Kidney (tissue), 14 donors: ENCODE data around the gene CPT1B. TPM values are rescaled to one million over a fixed set of nuclear protein-coding genes. Genes with fewer than 3 reads are reported as not detected.

Experiments used
- DNase-seq, 5 donors: peaks; one replicate each; pipeline ENCODE4 v3.0.0-alpha.2; 2013 to 2020
- FAIRE-seq: peaks from 2 replicates; lab custom pipeline; 2012; peaks lifted over from hg19 to GRCh38; lab: Jason Lieb, UNC
- H3K27ac ChIP-seq, 2 donors: one replicate each; pipeline ENCODE4 v1.7.0; 2013; ENCODE audit warnings: low read depth in 2 of 2, low read length in 2 of 2, inconsistent platforms in 1 of 2
- H3K27me3 ChIP-seq: one replicate; pipeline ENCODE4 v1.7.1; 2013; ENCODE audit warnings: low read length, inconsistent platforms; ENCODE audit not compliant: control insufficient read depth, insufficient read depth
- H3K36me3 ChIP-seq, 3 donors: one replicate each; pipeline versions ENCODE4 v1.7.0 to v1.7.1; 2013; ENCODE audit warnings: low read length in 3 of 3, control low read depth in 1 of 3, inconsistent platforms in 1 of 3; ENCODE audit not compliant: insufficient read depth in 3 of 3, control insufficient read depth in 2 of 3
- H3K4me1 ChIP-seq, 3 donors: one replicate each; pipeline versions ENCODE4 v1.7.0 to v1.7.1; 2013; ENCODE audit warnings: low read length in 3 of 3, inconsistent platforms in 1 of 3, low read depth in 1 of 3; ENCODE audit not compliant: control insufficient read depth in 2 of 3, insufficient read depth in 2 of 3
- H3K4me3 ChIP-seq, 3 donors: one replicate each; pipeline versions ENCODE4 v1.7.0 to v1.8.1; 2013; ENCODE audit warnings: low read length in 3 of 3, control low read depth in 1 of 3, inconsistent platforms in 1 of 3
- H3K9ac ChIP-seq, 3 donors: one replicate each; pipeline versions ENCODE4 v1.7.0 to v1.7.1; 2013; ENCODE audit warnings: low read length in 3 of 3, control low read depth in 1 of 3, inconsistent platforms in 1 of 3
- H3K9me3 ChIP-seq, 3 donors: one replicate each; pipeline versions ENCODE4 v1.7.0 to v1.7.1; 2013; ENCODE audit warnings: low read length in 3 of 3, control low read depth in 1 of 3, inconsistent platforms in 1 of 3; ENCODE audit not compliant: control insufficient read depth in 2 of 3, insufficient read depth in 1 of 3
- intact Hi-C: fragments of 100-400 bp; cut with DNase I; formaldehyde crosslinking; loops from one replicate; pipeline ENCODE4 v1.11.1; 2022
- polyA plus RNA-seq: library from polyadenylated mRNA; stranded (reverse); fragments of 350-450 nt; fragmentation: Illumina TruSeq; extraction: RNeasy Lipid Tissue Mini Kit (QIAGEN cat#74804); gene quantifications from one replicate; pipeline ENCODE4 v1.2.3, GENCODE V29; 2014; ENCODE audit warnings: low read depth, low replicate concordance; ENCODE audit not compliant: insufficient read depth
- total RNA-seq: library from RNA; stranded (reverse); fragmentation: NEBNext Ultra II Directional; extraction: Animal tissue kit (Norgen Biotek cat#: 25700); gene quantifications from one replicate; pipeline ENCODE4 v1.2.1, GENCODE V29; 2021
- TF ChIP-seq, protein P1 (sequence below): IDR thresholded peaks from 3 replicates; pipeline ENCODE4 v1.5.1; 2012; ENCODE audit warnings: mild to moderate bottlenecking, moderate library complexity, borderline replicate concordance; ENCODE audit not compliant: insufficient read depth; ENCODE audit errors: extremely low read depth
- donor health status: control.
- donor health status: control.
- donor health status: control.
- donor health status: control.
- donor health status: control.
- donor health status: DM: yes; HTN: yes; CAD: no.
- donor health status: Normal renal cell carcinoma (clear cell type).

CPT1B gene
- total and polyA plus RNA-seq, 2 donors from 2014 or later: 20.6 to 34.3 TPM

DNA sequence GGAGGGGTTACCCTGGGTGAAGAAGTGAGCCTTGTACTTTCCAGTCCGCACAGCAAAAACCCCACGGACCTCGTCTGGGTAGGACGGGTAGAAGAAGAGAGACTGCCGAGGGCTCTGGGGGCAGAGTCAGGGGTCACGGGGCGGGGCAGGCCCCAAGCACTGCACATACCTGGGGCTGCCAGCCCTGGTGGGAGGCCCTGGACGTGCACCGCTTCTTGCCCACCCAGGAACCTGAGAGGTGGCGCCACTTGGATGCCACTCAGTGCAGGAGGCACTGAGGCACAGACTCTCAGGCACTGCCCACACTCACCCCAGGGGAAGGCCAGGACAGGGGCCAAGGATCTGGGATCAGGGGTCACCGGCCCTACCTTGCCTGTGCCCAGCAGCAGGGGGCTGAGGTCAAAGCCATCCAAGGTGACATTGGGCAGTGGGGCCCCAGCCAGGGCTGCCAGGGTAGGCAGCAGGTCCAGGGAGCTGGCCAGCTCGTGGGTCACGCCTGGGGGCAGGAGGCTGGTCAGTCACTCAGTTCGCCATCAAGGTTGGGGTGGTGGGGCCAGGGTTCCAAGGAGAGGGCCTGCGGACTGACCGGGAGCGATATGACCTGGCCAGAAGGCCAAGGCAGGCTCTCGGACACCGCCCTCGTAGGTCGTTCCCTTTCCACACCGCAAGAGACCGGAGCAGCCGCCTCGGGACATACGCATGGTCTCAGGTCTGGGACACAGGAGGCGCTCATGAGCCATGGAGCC lies 47.5 kb upstream of the CPT1B start:
- peak in 2 of 5 donors; percentile 8 to 78 for DNase-seq
- Histone ChIP-seq H3K4me3 (no peak overlapping the region), H3K4me1 (peaks cover 7 to 29% (median 24%) of the 10 kb centered on the region in 3 donors), H3K27ac (no peak overlapping the region), H3K9me3 (no peaks in the 10 kb centered on the region), H3K9ac (no peak overlapping the region), H3K27me3 (no peaks in the 10 kb centered on the region), H3K36me3 (no peaks in the 10 kb centered on the region)
- intact Hi-C loops: no loop called here
- no peak for FAIRE-seq
- TF ChIP-seq, protein P1, sequence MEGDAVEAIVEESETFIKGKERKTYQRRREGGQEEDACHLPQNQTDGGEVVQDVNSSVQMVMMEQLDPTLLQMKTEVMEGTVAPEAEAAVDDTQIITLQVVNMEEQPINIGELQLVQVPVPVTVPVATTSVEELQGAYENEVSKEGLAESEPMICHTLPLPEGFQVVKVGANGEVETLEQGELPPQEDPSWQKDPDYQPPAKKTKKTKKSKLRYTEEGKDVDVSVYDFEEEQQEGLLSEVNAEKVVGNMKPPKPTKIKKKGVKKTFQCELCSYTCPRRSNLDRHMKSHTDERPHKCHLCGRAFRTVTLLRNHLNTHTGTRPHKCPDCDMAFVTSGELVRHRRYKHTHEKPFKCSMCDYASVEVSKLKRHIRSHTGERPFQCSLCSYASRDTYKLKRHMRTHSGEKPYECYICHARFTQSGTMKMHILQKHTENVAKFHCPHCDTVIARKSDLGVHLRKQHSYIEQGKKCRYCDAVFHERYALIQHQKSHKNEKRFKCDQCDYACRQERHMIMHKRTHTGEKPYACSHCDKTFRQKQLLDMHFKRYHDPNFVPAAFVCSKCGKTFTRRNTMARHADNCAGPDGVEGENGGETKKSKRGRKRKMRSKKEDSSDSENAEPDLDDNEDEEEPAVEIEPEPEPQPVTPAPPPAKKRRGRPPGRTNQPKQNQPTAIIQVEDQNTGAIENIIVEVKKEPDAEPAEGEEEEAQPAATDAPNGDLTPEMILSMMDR: no peak

DNA sequence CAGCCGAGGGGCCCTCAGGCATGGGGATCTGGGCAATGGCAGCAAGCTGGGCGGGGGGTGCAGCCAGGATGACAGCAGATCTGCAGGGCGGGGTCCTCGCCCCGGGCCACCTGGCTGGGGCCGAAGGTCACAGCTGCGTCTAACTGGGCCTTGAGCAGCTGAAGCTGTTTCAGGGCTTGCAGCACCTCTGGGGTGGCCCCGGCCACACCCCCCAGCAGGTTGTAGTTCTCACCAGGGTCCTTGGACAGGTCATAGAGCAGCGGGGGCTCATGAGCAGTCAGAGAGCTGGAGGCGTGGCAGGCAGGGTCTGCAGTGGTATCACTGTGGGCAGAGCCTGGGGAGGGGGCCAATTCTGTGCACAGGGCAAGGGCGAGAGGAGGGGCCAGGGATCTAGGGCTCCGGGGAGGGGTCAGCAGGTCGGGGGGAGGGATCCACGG lies 46.9 kb upstream of the CPT1B start:
- FAIRE-seq (no peak), DNase-seq (peak in 2 of 5 donors; percentile 9 to 83)
- TF ChIP-seq, protein P1: no peak
- Histone ChIP-seq H3K27me3 (no peaks in the 10 kb centered on the region), H3K4me1 (peaks cover 7 to 32% (median 28%) of the 10 kb centered on the region in 3 donors), H3K27ac (no peak overlapping the region), H3K36me3 (no peaks in the 10 kb centered on the region), H3K9me3 (no peaks in the 10 kb centered on the region), H3K4me3 (no peak overlapping the region), H3K9ac (no peak overlapping the region)
- intact Hi-C loops: no loop called here

DNA sequence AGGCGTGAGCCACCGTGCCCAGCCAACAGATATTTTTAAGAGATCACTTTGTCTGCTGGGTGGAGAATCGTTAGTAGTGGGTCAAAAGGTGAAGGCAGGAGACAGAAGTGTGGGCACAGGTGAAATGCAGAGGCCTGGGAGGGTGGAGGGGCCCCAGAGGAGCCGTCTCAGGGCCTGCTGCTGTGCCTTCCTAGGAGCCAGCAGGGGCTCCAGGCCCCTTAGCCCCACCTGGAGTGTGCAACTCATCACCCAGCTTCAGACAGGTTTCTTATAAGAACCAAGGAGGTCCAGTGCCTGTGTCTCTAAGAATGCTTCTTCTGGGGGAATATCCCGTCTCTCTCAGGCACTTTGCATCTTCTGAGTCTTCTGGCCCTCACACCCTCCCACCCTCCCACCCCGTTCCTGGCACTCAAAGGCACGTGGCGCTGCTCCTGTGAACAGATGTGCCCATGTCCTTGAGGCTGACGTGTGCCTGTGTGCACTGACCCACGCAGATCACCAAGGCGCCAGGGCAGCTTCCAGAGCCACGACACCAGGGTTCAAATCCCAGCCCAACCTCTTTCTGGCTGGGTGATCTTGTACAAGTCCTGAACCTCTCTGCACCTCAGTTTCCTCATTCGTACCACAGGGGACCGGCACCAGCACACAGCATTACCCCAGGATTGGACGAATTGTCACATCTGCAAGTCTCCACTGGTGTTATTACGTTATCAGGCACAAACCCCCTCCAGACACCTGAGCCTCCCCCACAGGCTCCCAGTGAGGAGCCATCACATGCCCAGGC lies 46.3 kb upstream of the CPT1B start:
- H3K4me3 ChIP-seq: no peak overlapping the region
- H3K4me1 ChIP-seq: peaks cover 7 to 34% (median 28%) of the 10 kb centered on the region in 3 donors
- no peak overlapping the region for H3K9ac ChIP-seq
- no peak for DNase-seq
- intact Hi-C loops: no loop called here
- no peaks in the 10 kb centered on the region for H3K36me3 ChIP-seq
- H3K27me3 ChIP-seq: no peaks in the 10 kb centered on the region
- no peak overlapping the region for H3K27ac ChIP-seq
- H3K9me3 ChIP-seq: no peaks in the 10 kb centered on the region
- TF ChIP-seq, protein P1: no peak
- FAIRE-seq: no peak
